Hippocampal formation (tissue), 2 donors: ENCODE measurements around the gene SLC25A4.
"Not testable (repeated sequence)": the region's sequence is repeated elsewhere in the genome, so short reads cannot be mapped to it uniquely, and the experiment has no call there.

Source experiments
- DNase-seq, 2 donors: peaks; one replicate each; lab custom pipeline; 2025; lab: John Stamatoyannopoulos, UW

SLC25A4 gene

DNA sequence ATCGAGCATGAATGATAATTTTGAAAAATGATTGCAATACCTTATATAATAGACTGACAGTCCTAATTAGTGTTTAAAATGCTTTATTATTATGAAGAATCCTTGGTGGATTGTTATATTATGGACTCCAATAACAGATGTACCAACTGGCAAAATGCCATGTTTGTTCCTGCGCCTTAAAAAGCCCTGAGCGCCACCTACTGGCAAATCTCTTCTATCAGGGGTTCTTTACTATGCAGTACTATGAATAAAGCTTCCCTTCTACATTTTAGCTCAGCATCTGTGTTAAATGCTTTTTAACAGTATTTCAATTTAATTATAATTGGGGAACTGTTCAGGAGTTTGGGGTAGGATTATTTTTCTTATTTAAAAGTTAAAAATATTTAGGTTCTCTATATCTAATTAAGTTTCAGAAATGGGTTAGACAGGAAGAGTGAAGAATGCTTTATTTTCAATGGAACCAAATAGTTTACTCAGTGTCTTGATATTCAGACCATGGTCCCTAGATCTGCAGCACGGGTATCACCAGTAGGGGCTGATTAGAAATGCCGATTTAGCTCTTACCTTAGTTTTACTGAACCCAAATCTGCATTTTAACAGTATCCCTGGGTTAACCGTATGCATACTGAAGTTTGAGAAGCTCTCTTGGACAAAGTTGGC is 40.7 kb downstream of the SLC25A4 start:
- DNase-seq: peak; percentile 60 to 91

DNA sequence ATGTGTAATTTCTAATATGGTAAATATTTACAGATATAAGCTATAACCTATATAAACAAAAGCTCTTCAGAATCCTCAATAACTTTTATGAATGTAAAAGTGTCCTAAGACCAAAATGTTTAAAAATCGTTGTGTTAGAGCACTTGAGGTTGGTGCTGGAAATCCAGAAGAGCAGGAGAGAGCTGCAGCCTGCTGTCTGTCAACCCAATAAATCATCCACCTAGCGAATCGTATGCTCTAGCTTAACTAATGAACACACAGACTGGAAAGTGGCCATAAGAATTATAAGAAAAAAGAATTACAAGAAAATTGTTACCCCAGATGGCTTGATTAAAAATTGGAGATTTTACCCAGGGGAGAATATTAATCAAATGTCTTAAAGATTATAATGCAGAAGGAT is 43.7 kb downstream of the SLC25A4 start:
- DNase-seq: no peak

DNA sequence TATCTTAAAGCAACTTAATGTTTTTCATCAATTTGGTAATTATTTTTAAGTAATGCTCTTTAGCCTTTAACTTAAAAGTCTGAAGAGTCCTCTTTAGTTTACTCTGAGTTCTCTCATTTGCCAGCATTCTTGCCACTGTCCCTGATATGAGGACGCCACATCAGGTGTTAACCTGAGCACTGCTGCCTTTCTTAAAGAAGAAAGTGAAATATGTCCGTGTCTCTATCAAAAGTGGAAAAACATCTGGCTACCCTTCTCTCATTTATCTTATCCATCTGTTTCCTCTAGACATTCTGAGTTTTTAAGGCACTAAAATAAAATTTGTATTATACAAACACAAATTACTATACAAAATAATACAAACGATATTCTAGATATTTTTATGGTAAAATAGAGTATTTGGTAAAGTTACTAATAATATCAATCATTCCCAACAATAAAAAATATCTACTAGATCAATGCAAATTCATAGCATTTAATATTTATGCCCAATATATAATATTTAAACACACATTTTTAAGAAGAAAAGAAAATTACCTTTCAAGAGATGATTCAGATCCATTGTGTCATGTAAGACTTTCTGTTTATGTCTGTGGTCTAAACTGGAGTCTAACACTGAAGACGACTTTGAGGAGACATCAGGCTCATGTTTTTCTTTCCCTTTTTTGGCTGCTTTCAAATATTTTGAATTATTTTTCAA is 46.7 kb downstream of the SLC25A4 start:
- no peak for DNase-seq

DNA sequence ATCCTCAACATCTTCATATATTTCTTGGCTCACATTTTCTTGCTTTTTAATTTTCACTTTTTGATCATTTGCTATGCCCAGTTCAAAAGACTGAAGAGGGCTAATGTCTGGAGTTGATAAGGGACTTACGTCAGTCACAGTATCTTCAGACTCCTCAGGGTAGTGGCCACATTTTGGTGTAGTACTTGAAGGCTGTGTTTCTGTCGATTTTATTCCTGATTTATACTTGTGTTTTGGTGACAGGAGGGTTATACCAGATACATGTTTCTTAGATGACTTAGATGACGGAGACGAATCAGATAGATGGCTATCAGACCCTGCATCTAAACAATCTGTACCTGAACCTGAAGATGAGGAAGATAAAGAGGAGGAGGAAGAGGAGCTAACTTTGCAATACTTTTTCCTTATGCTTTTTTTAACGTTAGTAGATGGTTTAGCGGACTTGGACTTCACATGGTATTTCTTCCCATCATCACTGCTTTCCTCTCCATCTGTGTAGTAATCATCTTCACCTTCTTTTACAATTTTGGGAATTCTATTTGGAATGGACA is 47.3 kb downstream of the SLC25A4 start:
- DNase-seq: no peak

DNA sequence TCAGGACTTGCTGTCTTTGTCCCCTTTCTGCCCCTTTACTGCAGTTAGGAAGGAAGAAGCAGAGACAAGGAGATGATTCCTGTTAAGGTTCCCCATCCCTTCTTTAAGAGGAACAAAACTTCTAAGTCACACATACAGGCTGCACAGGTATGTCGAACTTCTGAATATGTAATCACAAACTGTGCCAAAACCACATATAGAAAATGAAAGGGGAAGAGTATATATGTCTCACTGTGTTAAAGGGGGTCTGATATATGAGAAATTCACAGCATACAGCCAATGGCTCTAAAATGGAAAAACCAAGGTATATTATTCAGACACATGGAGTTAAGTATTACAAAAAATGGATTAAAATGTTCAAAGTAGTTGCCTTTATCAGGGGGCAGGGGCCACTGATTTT is 49.0 kb downstream of the SLC25A4 start:
- DNase-seq: no peak

DNA sequence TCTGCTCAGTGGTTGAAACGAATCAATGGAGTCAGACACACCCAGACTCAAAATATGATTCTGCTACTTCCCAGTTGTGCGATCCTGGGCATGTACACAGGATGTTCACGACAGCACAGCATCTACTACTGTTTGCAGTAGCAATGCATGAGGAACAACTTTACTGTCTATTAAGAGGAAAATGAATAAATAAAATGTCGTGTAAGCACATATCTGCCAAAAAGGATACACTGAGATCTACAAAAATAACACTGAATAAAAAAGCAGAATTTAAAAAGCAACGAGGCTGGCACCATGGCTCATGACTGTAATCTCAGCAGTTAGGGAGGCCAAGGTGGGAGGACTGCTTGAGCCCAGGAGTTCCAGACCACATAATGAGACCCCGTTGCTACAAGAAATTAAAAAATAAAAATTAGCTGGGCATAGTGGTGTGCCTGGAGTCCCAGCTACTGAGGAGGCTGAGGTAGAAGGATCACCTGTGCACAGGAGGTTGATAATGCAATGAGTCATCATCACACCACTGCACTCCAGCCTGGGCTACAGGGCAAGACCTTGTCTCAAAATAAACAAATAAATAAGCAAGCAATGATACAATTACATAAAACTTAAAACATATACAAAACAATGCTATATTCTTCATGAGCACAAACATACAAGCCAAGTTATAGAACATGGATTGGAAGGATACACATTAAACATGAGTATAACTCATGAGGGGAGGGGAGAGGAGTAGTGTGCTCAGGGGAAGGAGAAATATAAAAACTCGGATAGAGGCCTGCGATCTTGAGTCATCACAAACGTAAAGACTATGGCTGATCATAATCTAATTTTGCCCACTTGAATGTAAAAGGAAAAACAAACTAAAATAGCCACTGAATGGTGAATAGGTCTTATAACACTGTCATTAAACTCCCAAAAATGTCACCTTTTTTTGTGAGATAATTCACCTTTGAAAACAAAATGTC is 52.1 kb downstream of the SLC25A4 start:
- no peak for DNase-seq

DNA sequence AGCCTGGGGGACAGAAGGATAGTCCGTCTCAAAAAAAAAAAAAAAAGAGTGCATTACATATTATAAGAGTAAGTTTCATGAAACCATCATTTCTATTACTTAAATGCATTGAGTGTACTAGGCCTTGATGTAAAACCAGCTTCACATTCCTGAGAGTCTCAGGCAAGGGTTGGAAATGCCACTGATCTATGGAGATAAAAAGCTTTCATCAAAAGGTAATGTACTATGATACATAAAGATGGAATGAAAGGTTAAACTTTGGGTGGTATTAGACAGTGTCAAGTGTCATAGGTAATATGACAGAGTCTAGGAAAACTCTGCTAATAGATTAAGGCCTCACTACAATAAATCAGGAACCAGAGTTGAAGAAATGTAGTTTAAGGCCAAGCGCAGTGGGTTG is 53.4 kb downstream of the SLC25A4 start:
- DNase-seq: no peak

DNA sequence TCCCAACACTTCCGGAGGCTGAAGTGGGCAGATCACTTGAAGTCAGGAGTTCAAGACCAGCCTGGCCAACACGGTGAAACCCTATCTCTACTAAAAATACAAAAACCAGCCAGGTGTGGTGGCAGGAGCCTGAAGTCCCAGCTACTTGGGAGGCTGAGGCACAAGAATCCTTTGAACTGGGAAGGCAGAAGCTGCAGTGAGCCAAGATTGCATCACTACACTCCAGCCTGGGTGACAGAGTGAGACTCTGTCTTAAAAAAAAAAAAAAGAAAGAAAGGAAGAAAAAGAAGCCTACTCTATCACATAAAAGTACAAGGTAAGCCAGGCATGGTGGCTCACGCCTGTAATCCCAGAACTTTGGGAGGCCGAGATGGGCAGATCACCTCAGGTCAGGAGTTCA is 55.1 kb downstream of the SLC25A4 start:
- not testable (repeated sequence) for DNase-seq
